GM18526 (cell line): ENCODE results near the gene OR52M1.

ENCODE experiments used
- POLR2A ChIP-seq: IDR thresholded peaks from 3 replicates; pipeline ENCODE4 v1.6.1; 2011; ENCODE audit not compliant: insufficient read length; ENCODE audit errors: extremely low read depth

Gene OR52M1, protein sequence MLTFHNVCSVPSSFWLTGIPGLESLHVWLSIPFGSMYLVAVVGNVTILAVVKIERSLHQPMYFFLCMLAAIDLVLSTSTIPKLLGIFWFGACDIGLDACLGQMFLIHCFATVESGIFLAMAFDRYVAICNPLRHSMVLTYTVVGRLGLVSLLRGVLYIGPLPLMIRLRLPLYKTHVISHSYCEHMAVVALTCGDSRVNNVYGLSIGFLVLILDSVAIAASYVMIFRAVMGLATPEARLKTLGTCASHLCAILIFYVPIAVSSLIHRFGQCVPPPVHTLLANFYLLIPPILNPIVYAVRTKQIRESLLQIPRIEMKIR

DNA sequence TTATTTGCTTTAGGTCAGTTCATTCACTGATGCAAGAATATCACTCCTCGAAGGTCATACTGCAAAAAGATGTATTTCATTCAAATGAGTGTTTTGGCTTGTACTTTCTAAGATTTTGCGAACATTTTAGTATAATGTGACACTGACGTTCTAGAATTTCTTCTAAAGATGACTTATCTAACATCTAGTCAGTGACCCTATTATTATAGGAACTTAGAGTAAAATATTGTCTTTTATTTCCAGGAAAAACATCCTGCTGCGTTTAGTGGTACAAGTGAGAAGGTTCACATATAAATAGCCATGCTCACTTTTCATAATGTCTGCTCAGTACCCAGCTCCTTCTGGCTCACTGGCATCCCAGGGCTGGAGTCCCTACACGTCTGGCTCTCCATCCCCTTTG lies at the start of gene OR52M1:
OR52M1 (plus strand) TSS at position 301 of the 400 bp plus-strand sequence; CDS start at position 301, 0 bp downstream.
- no peak for TF ChIP-seq POLR2A

DNA sequence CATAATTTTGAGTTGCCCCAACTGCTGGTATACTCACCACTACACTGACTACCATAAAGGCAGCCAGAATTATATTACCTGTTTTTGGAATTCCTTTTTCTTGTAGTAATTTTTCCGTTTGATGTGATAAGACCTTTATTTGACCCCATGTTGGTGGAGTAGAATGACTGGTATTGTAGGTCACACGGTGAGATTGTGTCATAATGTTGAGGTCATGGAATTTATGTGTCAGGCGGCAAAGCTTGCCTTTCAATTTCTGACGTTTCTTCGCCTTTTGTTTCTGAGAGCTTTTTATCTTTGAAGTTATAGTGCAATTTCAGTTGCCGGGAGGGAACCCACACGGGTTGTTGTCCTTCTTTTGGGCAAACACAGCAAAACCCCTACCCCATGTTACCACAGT lies 49.5 kb upstream of the OR52M1 start:
- no peak for TF ChIP-seq POLR2A

DNA sequence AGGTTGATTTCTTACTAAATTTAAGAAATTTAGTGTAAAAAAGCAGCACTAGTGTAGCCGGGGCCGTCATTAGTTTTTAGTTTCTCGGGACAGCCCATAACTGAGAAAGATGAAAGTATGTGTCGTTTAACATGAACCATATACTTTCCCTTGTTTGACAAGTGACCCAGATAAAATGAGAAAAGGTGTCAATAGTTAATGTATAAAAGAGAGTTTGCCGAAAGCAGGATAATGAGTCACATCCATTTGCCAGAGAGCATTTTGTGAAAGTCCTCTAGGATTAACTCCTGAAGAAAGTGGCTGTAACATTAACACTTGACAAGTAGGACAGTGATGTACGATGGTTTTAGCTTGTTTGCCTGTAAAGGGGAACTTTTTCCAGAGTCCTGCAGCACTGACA lies 49.0 kb upstream of the OR52M1 start:
- TF ChIP-seq POLR2A = no peak

- TF ChIP-seq POLR2A = no peak
Measured at GRCh38 chr11:4496557-4497248, 48.3 kb upstream of the OR52M1 start.

GRCh38 chr11:4508886-4509285 lies 36.1 kb upstream of the OR52M1 start:
- no peak for TF ChIP-seq POLR2A

DNA sequence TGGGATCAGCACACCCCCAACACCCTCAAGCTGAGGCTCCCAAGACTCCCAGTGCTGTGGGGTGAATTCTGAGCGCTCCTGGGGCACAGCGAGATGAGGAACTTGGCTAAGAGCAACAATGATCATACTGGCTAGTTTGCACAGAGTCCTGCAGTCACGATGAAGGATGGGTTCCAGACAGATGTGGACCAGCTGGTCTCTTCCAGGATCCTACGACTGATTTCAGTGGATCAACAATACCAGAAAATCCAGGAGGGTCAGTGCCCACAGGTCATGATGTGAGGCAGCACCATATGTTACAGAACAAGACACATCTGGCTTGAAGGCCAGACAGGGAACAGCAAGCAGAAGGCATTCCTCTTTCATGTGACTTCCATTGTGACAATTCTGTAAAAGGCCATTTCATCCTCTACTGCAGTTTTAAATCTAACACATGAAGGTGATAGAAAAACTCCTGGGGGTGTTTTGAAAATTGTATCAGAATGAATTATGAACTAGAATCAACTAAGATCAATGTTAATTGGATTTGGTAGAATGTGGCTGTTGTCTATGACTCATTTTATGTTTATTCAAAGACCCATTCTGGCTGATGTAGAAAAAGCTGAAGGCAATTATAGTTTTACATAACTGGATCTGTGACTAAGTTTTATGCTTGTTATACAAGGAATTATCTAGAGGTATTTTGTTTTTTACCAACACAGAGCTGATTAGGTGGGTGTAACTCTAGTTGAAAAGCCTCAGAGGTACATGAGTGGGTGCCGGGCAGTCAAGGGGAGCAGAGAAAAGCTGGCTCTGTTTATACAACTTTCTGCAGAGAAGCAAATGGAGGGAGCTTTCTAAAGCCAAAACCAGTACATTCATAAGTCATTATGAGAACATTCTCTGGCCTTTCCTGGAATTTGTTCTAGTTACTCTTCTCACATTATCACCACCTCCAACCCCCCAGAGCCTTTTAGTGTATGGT lies 33.4 kb upstream of the OR52M1 start:
- TF ChIP-seq POLR2A = no peak

- TF ChIP-seq POLR2A = no peak
Measured at GRCh38 chr11:4514196-4514595, 30.8 kb upstream of the OR52M1 start.

- no peak for TF ChIP-seq POLR2A
Measured at GRCh38 chr11:4522339-4522738, 22.7 kb upstream of the OR52M1 start.

DNA sequence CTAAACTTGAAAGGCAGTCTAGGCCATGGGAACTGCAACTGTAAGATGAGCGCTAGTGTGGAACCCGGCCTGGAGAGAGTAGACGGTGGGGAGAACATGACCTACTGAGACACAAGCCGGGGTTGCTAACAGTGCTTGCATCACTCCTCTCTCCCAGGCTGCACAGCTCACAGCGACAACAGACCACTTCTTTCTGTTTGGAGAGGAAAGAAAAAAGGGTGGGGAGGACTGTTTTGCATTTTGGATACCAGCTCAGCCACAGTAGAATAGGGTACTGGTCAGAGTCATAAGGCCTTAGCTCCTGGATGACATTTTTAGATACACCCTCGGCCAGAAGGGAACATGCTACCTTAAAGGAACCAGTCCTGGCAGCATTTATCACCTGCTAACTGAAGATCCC lies 22.2 kb upstream of the OR52M1 start:
- TF ChIP-seq POLR2A = no peak

DNA sequence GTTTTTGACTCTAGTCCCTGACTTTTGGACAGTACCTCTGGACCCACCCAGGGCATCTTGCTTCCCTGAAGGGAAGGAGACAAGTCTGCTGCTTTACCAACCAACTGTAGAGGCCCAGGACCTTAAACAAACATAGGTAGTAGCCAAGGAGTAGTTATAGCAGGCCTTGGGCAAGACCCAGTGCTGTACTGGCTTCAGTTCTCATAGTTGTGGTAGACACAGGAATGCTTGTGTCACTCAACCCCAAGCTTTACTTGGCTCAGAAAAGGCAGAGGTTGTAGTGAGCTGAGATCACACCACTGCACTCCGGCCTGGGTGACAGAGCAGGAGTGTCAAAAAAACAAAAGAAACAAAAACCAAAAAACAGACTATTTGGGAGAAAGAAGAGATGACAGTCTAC lies 21.3 kb upstream of the OR52M1 start:
- no peak for TF ChIP-seq POLR2A

DNA sequence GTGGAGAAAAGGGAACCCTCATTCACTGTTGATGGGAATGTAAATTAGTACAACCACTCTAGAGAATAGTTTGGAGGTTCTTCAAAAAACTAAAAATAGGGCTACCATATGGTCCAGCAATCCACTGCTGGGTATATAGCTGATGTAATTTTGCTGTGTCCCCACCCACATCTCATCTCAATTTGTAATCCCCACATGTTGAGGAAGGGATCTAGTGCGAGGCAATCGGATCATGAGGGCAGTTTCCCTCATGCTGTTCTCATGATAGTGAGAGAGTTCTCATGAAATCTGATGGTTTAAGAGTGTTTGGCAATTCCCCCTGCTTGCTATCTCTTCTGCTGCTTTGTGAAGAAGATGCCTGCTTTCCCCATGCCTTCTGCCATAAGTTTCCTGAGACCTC lies 17.1 kb upstream of the OR52M1 start:
- TF ChIP-seq POLR2A = no peak

DNA sequence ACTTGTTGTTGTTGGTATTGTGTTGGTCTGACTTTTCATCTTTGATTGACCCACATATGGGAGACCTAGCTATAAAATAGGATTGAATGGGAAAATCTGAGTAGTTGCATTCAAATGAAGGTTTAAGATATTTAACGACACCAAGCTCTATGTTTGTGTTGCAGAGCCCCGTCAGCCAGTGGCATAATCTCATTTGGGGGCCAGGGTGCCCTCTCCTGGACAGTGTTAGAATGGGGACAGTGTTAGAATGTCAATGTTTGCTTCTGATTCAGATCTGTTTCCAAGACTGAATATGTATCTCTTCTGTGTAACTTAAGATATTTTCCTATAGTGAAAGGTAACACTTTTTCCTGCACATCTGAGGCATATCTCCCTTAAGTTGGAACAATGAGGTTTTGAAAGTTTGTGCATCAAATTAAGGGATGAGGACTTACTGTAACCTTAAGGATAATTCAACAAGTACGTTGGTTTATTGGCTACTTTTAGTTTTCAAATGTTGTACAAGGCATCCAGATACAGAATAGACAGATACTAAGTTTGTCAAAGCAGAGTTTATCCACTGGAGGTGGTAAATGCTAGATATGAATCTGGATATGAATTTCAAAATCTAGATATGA lies 5.3 kb upstream of the OR52M1 start:
- no peak for TF ChIP-seq POLR2A

- no peak for TF ChIP-seq POLR2A
Measured at GRCh38 chr11:4541071-4541470, 3.9 kb upstream of the OR52M1 start.

DNA sequence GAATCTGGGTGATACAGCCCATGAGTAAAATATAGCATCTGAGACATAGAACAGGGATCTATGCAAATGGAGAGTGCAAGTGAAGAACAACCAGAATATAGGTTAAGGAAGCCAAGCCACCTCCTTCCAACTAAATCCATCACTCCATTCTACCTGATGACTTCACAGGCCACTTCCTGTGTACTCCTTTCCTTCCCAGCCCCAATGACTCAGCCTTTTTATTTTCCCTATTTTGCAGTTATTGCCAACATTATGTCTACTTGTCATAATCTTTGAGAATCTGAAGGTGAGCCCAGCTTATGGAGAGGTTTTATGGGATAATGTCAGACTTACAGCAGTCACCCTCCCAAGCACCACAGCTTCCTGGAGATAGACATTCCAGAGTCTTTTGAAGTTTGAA lies 1.4 kb upstream of the OR52M1 start:
- no peak for TF ChIP-seq POLR2A

DNA sequence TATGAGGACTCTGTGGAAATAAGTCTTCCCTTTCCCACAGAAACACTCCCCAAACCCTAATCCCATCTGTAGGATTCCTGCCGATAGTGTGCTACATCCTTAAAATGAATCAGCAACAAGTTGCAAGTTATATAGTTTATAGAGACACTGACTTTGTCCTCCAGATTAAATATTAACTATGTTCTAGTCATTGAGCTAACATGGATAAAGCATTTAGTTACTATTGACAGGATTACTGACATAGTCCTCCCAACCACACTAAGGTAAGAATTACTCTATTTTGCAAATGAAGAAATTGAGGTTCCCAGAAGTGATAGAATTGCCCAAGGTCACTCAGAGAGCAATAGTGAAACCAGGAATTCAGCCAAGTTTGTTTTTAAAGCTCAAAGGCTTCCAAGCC lies 1.9 kb downstream of the OR52M1 start:
- TF ChIP-seq POLR2A = no peak
